ENCODE measurements around the gene TADA1.

Gene TADA1

DNA sequence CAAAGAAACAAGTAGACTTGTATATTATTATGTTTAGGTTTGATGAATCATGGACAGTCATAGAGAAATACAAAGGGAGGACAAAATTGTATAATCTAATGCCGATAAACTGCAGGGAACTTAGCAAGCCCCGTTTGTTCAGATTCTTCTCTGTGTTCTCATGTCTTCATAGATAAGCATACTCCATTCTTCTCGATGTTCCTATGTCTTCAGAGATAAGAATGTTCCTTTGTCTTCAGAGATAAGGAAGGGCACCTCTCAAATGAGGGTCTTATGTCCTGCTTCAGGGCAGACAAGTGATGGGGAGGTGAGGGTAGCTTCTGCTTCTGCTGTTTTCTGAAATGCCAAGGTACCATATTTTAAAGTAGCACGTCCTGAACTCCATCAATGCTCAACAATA, 19.7 kb upstream of the TADA1 start:
- DNase-seq, result no peak
- H3K4me3 ChIP-seq (ENCODE audit: low read depth, low read length), result no peak overlapping the region
- H3K36me3 ChIP-seq, result no peaks in the 10 kb centered on the region
- no peaks in the 10 kb centered on the region for H3K9me3 ChIP-seq (ENCODE audit: severe bottlenecking)
- TF ChIP-seq, protein P1, sequence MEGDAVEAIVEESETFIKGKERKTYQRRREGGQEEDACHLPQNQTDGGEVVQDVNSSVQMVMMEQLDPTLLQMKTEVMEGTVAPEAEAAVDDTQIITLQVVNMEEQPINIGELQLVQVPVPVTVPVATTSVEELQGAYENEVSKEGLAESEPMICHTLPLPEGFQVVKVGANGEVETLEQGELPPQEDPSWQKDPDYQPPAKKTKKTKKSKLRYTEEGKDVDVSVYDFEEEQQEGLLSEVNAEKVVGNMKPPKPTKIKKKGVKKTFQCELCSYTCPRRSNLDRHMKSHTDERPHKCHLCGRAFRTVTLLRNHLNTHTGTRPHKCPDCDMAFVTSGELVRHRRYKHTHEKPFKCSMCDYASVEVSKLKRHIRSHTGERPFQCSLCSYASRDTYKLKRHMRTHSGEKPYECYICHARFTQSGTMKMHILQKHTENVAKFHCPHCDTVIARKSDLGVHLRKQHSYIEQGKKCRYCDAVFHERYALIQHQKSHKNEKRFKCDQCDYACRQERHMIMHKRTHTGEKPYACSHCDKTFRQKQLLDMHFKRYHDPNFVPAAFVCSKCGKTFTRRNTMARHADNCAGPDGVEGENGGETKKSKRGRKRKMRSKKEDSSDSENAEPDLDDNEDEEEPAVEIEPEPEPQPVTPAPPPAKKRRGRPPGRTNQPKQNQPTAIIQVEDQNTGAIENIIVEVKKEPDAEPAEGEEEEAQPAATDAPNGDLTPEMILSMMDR (IDR thresholded peaks at IDR 0.05; ENCODE audit: low read depth, low read length), result no peak
- no peak overlapping the region for H3K27ac ChIP-seq
- H3K27me3 ChIP-seq (ENCODE audit: insufficient read depth, low read depth, severe bottlenecking), result no peaks in the 10 kb centered on the region

DNA sequence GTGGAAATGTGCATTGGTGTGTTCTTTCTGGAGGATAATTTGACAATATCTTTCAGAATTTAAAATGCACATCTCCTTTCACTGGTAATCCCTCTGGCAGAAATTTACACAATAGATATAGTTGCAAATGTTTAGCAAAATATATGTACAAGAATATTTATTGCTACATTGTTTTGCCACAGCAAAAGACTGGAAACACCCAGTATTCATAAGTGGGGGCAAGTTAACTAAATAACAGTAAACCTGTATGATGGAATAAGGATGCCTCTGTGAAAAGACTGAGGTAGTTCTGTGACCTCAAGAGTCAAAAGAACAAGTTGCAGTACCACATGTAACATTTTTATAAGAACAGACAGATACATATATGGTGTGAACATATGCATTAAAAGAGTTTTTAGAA, 13.7 kb upstream of the TADA1 start:
- no peak for DNase-seq
- Histone ChIP-seq H3K36me3 (no peaks in the 10 kb centered on the region), H3K9me3 (ENCODE audit: severe bottlenecking) (no peaks in the 10 kb centered on the region), H3K27ac (no peak overlapping the region), H3K4me3 (ENCODE audit: low read depth, low read length) (no peak overlapping the region), H3K27me3 (ENCODE audit: insufficient read depth, low read depth, severe bottlenecking) (no peaks in the 10 kb centered on the region)
- TF ChIP-seq, protein P1 (IDR thresholded peaks at IDR 0.05; ENCODE audit: low read depth, low read length), result no peak

DNA sequence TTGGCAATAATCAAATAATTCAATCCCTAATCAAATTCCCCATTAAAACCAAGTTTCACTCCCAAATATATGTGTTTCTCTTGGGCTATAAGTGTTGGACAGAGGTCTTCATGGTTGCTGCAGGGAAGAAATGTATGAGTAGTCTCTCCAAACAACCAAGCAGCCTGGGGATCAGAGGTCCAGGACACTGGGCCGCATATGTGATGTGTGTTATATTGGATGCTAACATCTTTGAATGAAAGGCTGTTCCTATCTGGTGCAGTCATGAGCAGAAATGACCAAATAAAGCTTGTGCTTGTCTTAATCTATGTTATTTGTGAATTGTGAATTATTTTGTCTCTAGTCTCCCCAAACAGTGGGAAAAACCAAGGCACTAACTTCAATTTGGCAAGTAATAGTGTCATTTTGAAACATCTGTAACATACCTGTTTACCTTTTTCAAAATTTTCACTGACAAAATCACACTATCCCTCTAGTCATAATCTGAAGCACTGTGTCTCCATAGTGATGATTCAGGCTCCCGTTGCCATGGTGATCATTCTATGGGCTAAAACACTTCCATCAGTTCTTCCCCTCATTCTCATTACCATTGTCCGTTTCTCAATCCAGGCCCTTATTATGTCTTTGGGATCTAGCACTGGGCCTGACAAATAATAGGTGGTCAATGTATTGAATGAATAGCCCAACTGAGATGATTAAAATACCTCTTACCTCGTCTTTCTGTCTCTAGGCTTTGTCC, 12.5 kb upstream of the TADA1 start:
- TF ChIP-seq, protein P1 (IDR thresholded peaks at IDR 0.05; ENCODE audit: low read depth, low read length), result no peak
- Histone ChIP-seq H3K27me3 (ENCODE audit: insufficient read depth, low read depth, severe bottlenecking) (no peaks in the 10 kb centered on the region), H3K9me3 (ENCODE audit: severe bottlenecking) (no peaks in the 10 kb centered on the region), H3K27ac (no peak overlapping the region), H3K36me3 (no peaks in the 10 kb centered on the region), H3K4me3 (ENCODE audit: low read depth, low read length) (no peak overlapping the region)
- no peak for DNase-seq

DNA sequence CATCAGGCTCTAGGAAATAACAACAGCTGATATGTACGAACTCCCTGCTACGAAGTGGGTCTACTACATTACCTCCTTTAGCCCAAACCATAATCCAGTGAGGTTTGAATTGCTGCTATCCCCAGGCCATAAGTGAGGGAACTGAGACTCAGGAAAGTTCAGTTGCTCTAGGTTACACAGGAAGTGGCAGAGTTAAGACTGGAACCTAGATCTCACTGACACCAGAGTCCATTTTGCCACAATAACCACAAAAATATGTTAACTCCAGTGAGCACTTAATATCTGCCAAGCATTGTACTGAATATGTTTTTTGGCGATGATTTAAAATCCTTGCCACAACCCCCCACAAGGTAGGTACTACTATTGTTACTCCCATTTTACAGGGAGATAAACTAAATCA, 8.9 kb upstream of the TADA1 start:
- DNase-seq, result no peak
- no peak overlapping the region for H3K4me3 ChIP-seq (ENCODE audit: low read depth, low read length)
- no peak overlapping the region for H3K27ac ChIP-seq
- TF ChIP-seq, protein P1 (IDR thresholded peaks at IDR 0.05; ENCODE audit: low read depth, low read length), result no peak
- H3K36me3 ChIP-seq, result no peaks in the 10 kb centered on the region
- no peaks in the 10 kb centered on the region for H3K9me3 ChIP-seq (ENCODE audit: severe bottlenecking)
- no peaks in the 10 kb centered on the region for H3K27me3 ChIP-seq (ENCODE audit: insufficient read depth, low read depth, severe bottlenecking)

DNA sequence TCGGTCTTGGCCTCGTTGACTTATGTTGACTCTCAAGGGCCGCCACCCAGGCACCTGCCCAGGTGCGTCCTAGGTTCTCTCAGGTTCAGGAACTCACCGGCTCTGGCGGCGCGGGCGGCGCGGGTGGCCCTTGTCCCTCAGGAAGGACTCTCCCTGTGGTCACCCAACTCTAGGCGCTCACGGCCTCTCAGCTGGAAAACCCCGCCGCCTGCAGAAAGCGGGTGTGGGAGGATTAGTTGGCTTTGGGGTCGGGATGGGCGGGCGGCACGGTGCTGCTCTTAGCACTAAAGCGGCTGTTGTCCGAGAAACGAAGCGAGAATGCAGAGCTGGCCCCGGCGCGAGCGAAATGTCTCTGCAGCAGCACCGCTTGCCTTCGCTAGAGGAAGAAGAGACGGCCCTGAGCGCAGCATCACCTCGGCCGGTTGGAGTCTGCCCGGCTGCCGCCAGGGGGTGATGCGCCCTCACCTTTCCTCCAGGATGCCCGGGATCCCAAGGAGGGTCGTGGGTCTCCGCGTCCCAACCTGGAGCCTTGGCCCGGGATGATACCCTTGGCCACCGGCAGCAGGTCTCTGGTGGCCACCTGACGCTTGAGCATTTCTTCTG, 8.1 kb upstream of the TADA1 start:
- DNase-seq, result no peak
- no peak overlapping the region for H3K27ac ChIP-seq

More for the DNA sequence above, 8.1 kb upstream of the TADA1 start:
- Histone ChIP-seq H3K36me3 (no peaks in the 10 kb centered on the region), H3K9me3 (ENCODE audit: severe bottlenecking) (no peaks in the 10 kb centered on the region), H3K4me3 (ENCODE audit: low read depth, low read length) (no peak overlapping the region), H3K27me3 (ENCODE audit: insufficient read depth, low read depth, severe bottlenecking) (no peaks in the 10 kb centered on the region)
- TF ChIP-seq, protein P1 (IDR thresholded peaks at IDR 0.05; ENCODE audit: low read depth, low read length), result no peak
